Measurements from ENCODE around the gene MYRIP. TPM values are rescaled to one million over a fixed set of nuclear protein-coding genes. Genes with fewer than 3 reads are reported as not detected.
"Not testable (repeated sequence)": the region's sequence is repeated elsewhere in the genome, so short reads cannot be mapped to it uniquely, and the experiment has no call there.

The MYRIP gene
- total RNA-seq = not detected in 2 replicates

- no peak within 1 kb of the TSS for H3K4me3 ChIP-seq (ENCODE audit: low read depth, low read length)
- TF ChIP-seq CTCF (IDR thresholded peaks at IDR 0.05; ENCODE audit: insufficient read depth, low read depth, low read length) = no peak
- no peak for DNase-seq (ENCODE audit: low read depth)
These were observed at the start of gene MYRIP for GRCh38 chr3:39809181-39809994. TSS of gene MYRIP (plus strand) at chr3:39809609. CDS start at chr3:39900817, 91,208 bp downstream.

DNA sequence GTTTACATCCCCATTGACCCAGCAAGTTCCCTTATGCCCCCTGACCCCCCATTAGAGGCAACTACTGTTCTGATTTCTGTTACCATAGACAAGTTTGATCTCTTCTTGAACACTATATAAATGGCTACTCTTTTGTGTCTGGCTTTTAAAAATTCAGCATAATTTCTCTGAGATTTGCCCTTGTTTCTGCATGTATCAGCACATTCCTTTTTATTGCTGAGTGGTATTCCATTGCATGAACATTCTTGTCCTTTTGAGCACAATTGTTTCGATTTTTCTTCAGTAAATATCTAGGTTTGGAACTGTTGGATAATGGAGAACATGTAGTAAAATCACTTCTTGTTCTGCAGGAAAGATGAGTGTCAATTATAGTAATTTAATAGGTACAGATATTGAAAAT lies 49.1 kb upstream of the MYRIP start:
- no peak overlapping the region for H3K4me3 ChIP-seq (ENCODE audit: low read depth, low read length)
- DNase-seq (ENCODE audit: low read depth) = no peak
- TF ChIP-seq CTCF (IDR thresholded peaks at IDR 0.05; ENCODE audit: insufficient read depth, low read depth, low read length) = no peak

- DNase-seq (ENCODE audit: low read depth) = no peak
- H3K4me3 ChIP-seq (ENCODE audit: low read depth, low read length) = no peak overlapping the region
- TF ChIP-seq CTCF (IDR thresholded peaks at IDR 0.05; ENCODE audit: insufficient read depth, low read depth, low read length) = no peak
These were observed 46.8 kb upstream of the MYRIP start for GRCh38 chr3:39762537-39763070.

DNA sequence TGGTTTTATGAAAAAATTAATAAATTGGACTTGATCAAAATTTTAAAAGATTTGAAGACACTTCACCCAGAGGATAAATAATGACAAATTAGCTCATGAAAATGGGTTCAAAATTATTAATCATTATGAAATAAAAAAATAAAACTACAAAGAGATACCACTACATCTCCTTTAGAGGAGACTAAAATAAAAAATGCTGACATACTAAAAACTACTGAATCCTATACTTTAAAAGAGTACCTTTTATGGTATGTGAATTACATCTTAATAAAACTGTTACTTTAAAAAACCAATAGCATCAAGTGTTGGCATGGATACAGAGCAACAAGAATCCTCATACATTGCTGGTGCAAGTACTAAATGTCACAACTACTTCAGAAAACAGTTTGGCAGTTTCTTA lies 46.0 kb upstream of the MYRIP start:
- no peak overlapping the region for H3K4me3 ChIP-seq (ENCODE audit: low read depth, low read length)
- no peak for DNase-seq (ENCODE audit: low read depth)
- no peak for TF ChIP-seq CTCF (IDR thresholded peaks at IDR 0.05; ENCODE audit: insufficient read depth, low read depth, low read length)

DNA sequence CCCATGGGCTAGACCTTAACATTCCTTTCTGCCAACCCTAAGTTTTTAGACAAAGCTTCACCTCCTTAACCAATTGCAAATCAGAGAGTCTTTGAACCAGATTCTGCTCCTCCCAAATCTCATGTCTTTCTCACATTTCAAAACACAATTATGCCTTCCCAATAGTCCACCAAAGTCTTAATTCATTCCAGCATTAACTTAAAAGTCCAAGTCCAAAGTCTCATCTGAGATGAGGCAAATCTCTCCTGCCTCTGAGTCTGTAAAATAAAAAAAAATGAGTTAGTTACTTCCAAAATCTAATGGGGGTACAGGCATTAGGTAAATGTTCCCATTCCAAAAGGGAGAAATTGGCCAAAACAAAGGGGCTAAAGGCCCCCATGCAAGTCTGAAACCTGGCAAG lies 43.8 kb upstream of the MYRIP start:
- no peak for DNase-seq (ENCODE audit: low read depth)
- H3K4me3 ChIP-seq (ENCODE audit: low read depth, low read length) = no peak overlapping the region
- no peak for TF ChIP-seq CTCF (IDR thresholded peaks at IDR 0.05; ENCODE audit: insufficient read depth, low read depth, low read length)

DNA sequence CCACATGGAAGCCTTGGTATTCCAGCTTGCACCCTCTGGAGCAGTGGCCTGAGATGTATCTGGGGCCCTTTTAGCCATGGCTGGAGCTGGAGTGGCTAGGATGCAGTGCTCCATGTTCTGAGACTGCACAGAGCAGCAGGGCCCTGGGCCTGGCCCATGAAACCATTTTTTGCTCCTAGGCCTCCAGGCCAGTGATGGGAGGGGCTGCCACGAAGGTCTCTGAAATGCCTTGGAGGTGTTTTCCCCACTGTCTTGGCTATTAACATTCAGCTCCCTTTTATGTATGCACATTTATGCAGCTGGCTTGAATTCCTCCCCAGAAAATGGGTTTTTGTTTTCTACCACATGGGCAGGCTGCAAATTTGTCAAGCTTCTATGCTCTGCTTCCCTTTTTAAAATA lies 43.0 kb upstream of the MYRIP start:
- TF ChIP-seq CTCF (IDR thresholded peaks at IDR 0.05; ENCODE audit: insufficient read depth, low read depth, low read length) = no peak
- H3K4me3 ChIP-seq (ENCODE audit: low read depth, low read length) = no peak overlapping the region
- DNase-seq (ENCODE audit: low read depth) = no peak

DNA sequence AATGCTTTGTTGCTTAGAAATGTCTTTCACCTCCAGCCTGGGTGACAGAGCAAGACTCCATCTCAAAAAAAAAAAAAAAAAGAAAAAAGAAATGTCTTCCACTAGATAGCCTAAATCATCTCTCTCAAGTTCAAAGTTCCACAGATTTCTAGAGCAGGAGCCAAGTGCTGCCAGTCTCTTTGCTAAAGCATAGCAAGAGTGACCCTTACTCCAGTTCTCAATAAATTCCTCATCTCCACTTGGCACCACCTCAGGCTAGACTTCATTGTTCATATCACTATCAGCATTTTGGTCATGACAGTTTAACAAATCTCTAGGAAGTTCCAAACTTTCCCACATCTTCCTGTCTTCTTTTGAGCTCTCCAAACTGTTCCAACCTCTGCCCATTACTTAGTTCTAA lies 42.5 kb upstream of the MYRIP start:
- H3K4me3 ChIP-seq (ENCODE audit: low read depth, low read length); DNase-seq (ENCODE audit: low read depth): not testable (repeated sequence)

- DNase-seq (ENCODE audit: low read depth); H3K4me3 ChIP-seq (ENCODE audit: low read depth, low read length): not testable (repeated sequence)
These were observed 31.2 kb upstream of the MYRIP start for GRCh38 chr3:39778168-39778567.

Data from fibroblast of villous mesenchyme (primary cell).